Upper lobe of right lung (tissue), 1 donor: ENCODE data around the gene FSTL5. TPM values are rescaled to one million over a fixed set of nuclear protein-coding genes. Genes with fewer than 3 reads are reported as not detected.

ENCODE experiments used
- ATAC-seq: fragments of 200-7000 bp; cut with Tn5 transposase; one replicate; pipeline ENCODE4 v1.9.1; 2020; ENCODE audit warnings: mild to moderate bottlenecking, moderate library complexity
- DNase-seq: peaks from one replicate; pipeline ENCODE4 v3.0.0-alpha.2; 2020
- H3K27ac ChIP-seq: fragments of 200-600 bp; one replicate; pipeline ENCODE4 v1.8.0; 2022
- H3K27me3 ChIP-seq: fragments of 200-600 bp; one replicate; pipeline ENCODE4 v1.8.0; 2022; ENCODE audit warnings: mild to moderate bottlenecking
- H3K36me3 ChIP-seq: fragments of 200-600 bp; one replicate; pipeline ENCODE4 v1.8.0; 2022
- H3K4me1 ChIP-seq: fragments of 200-600 bp; one replicate; pipeline ENCODE4 v1.8.0; 2022
- H3K4me3 ChIP-seq: fragments of 200-600 bp; one replicate; pipeline ENCODE4 v1.8.0; 2022; ENCODE audit warnings: mild to moderate bottlenecking
- H3K9me3 ChIP-seq: fragments of 200-600 bp; one replicate; pipeline ENCODE4 v1.8.0; 2022
- intact Hi-C: fragments of 100-400 bp; cut with DNase I; formaldehyde crosslinking; loops from one replicate; pipeline ENCODE4 v1.11.0; 2022
- total RNA-seq: library from RNA; stranded (reverse); fragmentation: NEBNext Ultra II Directional; extraction: Animal tissue kit (Norgen Biotek cat#: 25700); gene quantifications from one replicate; pipeline ENCODE4 v1.2.1, GENCODE V29; 2021
- TF ChIP-seq, protein P1 (sequence below): fragments of 200-600 bp; IDR thresholded peaks from one replicate; pipeline ENCODE4 v1.8.0; 2022; ENCODE audit warnings: antibody characterized with exemption
- donor health status: DM: no; HTN: yes; CAD: no; lungs with severe emphysema.

The FSTL5 gene
- total RNA-seq, 1 donor from 2014 or later: 0.12 TPM

- no peaks in the 10 kb centered on the region for H3K36me3 ChIP-seq
- H3K27me3 ChIP-seq: no peaks in the 10 kb centered on the region
- DNase-seq (no peak), ATAC-seq (no peak)
- intact Hi-C loops: no loop called here
- H3K9me3 ChIP-seq: peaks cover 3% of the 10 kb centered on the region
- no peaks in the 10 kb centered on the region for H3K4me1 ChIP-seq
- no peak overlapping the region for H3K27ac ChIP-seq
- no peak overlapping the region for H3K4me3 ChIP-seq
- TF ChIP-seq, protein P1, sequence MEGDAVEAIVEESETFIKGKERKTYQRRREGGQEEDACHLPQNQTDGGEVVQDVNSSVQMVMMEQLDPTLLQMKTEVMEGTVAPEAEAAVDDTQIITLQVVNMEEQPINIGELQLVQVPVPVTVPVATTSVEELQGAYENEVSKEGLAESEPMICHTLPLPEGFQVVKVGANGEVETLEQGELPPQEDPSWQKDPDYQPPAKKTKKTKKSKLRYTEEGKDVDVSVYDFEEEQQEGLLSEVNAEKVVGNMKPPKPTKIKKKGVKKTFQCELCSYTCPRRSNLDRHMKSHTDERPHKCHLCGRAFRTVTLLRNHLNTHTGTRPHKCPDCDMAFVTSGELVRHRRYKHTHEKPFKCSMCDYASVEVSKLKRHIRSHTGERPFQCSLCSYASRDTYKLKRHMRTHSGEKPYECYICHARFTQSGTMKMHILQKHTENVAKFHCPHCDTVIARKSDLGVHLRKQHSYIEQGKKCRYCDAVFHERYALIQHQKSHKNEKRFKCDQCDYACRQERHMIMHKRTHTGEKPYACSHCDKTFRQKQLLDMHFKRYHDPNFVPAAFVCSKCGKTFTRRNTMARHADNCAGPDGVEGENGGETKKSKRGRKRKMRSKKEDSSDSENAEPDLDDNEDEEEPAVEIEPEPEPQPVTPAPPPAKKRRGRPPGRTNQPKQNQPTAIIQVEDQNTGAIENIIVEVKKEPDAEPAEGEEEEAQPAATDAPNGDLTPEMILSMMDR: no peak
Observed at GRCh38 chr4:162101337-162101736, 62.5 kb downstream of the FSTL5 start.

- no peaks in the 10 kb centered on the region for H3K9me3 ChIP-seq
- no peaks in the 10 kb centered on the region for H3K27me3 ChIP-seq
- DNase-seq (no peak), ATAC-seq (no peak)
- no peak overlapping the region for H3K27ac ChIP-seq
- intact Hi-C loops: no loop called here
- no peaks in the 10 kb centered on the region for H3K36me3 ChIP-seq
- H3K4me3 ChIP-seq: no peak overlapping the region
- TF ChIP-seq, protein P1: no peak
- H3K4me1 ChIP-seq: no peaks in the 10 kb centered on the region
Observed at GRCh38 chr4:162075726-162076125, 88.1 kb downstream of the FSTL5 start.

GRCh38 chr4:162061214-162061613 is 102.6 kb downstream of the FSTL5 start:
- H3K4me1 ChIP-seq: no peaks in the 10 kb centered on the region
- TF ChIP-seq, protein P1: no peak
- ATAC-seq: no peak
- no peaks in the 10 kb centered on the region for H3K36me3 ChIP-seq
- no peak overlapping the region for H3K27ac ChIP-seq
- no peaks in the 10 kb centered on the region for H3K9me3 ChIP-seq
- no peak overlapping the region for H3K4me3 ChIP-seq
- no peaks in the 10 kb centered on the region for H3K27me3 ChIP-seq
- no peak for DNase-seq
- intact Hi-C loops: no loop called here

DNA sequence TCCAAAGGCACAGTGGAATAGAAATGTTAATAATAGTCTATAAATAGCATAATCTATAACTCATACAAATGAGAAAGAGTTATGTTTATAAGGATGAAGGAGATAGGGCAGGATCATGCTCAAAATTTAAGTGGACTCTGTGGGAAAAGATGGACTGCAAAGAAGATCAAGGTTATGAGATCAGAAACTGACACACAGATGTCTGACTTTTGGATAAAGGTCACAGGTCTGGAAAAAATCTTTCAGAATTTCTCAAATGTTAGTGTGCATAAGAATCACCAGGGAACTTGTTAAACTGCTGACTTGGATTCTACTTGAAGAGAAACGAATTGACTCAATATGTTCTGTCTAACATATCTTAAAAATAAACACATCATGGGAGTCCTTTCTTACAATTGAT is 104.1 kb downstream of the FSTL5 start:
- Histone ChIP-seq H3K4me1 (no peaks in the 10 kb centered on the region), H3K27ac (no peak overlapping the region), H3K36me3 (no peaks in the 10 kb centered on the region), H3K9me3 (no peaks in the 10 kb centered on the region), H3K27me3 (no peaks in the 10 kb centered on the region), H3K4me3 (no peak overlapping the region)
- TF ChIP-seq, protein P1: no peak
- ATAC-seq (no peak), DNase-seq (no peak)
- intact Hi-C loops: no loop called here

DNA sequence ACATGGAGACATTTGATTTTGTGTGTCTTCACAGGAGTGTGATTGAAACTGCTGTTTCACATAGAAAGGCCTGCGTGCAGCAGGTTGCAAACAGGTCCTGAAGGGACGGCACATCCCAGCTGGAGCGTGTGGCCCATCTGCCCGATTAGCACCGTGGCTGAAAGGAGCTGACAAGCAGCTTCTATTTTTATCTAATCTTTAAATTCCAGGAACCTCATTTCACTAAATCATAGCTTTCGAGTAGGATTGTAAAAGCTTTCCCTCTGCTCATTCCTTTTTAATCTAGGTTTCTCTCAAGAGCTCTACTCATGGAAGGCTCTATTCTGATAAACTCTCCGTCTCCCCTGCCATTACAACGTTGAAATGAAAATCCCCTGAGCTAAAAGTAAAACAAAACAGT is 106.8 kb downstream of the FSTL5 start:
- Histone ChIP-seq H3K4me3 (no peak overlapping the region), H3K27ac (no peak overlapping the region), H3K36me3 (no peaks in the 10 kb centered on the region), H3K27me3 (no peaks in the 10 kb centered on the region), H3K9me3 (no peaks in the 10 kb centered on the region), H3K4me1 (no peaks in the 10 kb centered on the region)
- ATAC-seq (no peak), DNase-seq (no peak)
- intact Hi-C loops: no loop called here
- TF ChIP-seq, protein P1: no peak

GRCh38 chr4:162046135-162046534 is 117.7 kb downstream of the FSTL5 start:
- H3K27ac ChIP-seq: no peak overlapping the region
- no peaks in the 10 kb centered on the region for H3K9me3 ChIP-seq
- H3K4me1 ChIP-seq: no peaks in the 10 kb centered on the region
- H3K36me3 ChIP-seq: no peaks in the 10 kb centered on the region
- H3K4me3 ChIP-seq: no peak overlapping the region
- H3K27me3 ChIP-seq: no peaks in the 10 kb centered on the region
- DNase-seq: no peak
- intact Hi-C loops: no loop called here
- ATAC-seq: no peak
- TF ChIP-seq, protein P1: no peak
